Lung microvascular endothelial cell (primary cell): ENCODE data around the gene SH3BGRL3. TPM values are rescaled to one million over a fixed set of nuclear protein-coding genes. Genes with fewer than 3 reads are reported as not detected.

Experiments used
- DNase-seq, 2 donors: peaks; one replicate each; pipeline versions ENCODE4 v3.0.0 to v3.0.0-alpha.2; 2010; ENCODE audit warnings: low read depth in 2 of 2
- total RNA-seq: library from RNA; depleted of rRNA; stranded (reverse); fragments of >200 nt; gene quantifications from 2 replicates; pipeline ENCODE4 v1.2.1, GENCODE V29; 2014

SH3BGRL3 gene
- total RNA-seq, 1 donor from 2014 or later = 16.5 TPM

- no peak for DNase-seq
These were observed 2.2 kb upstream of the SH3BGRL3 start for GRCh38 chr1:26277719-26278118.

GRCh38 chr1:26278303-26278702, 1.6 kb upstream of the SH3BGRL3 start:
- DNase-seq = no peak

GRCh38 chr1:26278724-26279455, 996 bp upstream of the SH3BGRL3 start:
- peak; percentile 59 to 63 for DNase-seq

GRCh38 chr1:26280333-26281042, 602 bp downstream of the SH3BGRL3 start:
- peak in 1 of 2 donors; percentile 25 for DNase-seq

GRCh38 chr1:26281091-26281958, 1.4 kb downstream of the SH3BGRL3 start:
- no peak for DNase-seq

GRCh38 chr1:26281971-26282370, 2.1 kb downstream of the SH3BGRL3 start:
- peak in 1 of 2 donors; percentile 20 for DNase-seq

- no peak for DNase-seq
These were observed 2.6 kb downstream of the SH3BGRL3 start for GRCh38 chr1:26282401-26282918.

- DNase-seq = no peak
These were observed 3.5 kb downstream of the SH3BGRL3 start for GRCh38 chr1:26283279-26283853.

- no peak for DNase-seq
These were observed 4.1 kb downstream of the SH3BGRL3 start for GRCh38 chr1:26283871-26284596.

- DNase-seq = peak; percentile 71 to 91
These were observed 4.9 kb downstream of the SH3BGRL3 start for GRCh38 chr1:26284597-26285347.

- DNase-seq = peak; percentile 29 to 54
These were observed 5.6 kb downstream of the SH3BGRL3 start for GRCh38 chr1:26285366-26286063.

- DNase-seq = no peak
These were observed 6.2 kb downstream of the SH3BGRL3 start for GRCh38 chr1:26286064-26286416.

GRCh38 chr1:26287033-26287711, 7.3 kb downstream of the SH3BGRL3 start:
- no peak for DNase-seq

- DNase-seq = no peak
These were observed 7.9 kb downstream of the SH3BGRL3 start for GRCh38 chr1:26287811-26288210.

GRCh38 chr1:26288311-26288941, 8.5 kb downstream of the SH3BGRL3 start:
- DNase-seq = no peak

GRCh38 chr1:26289158-26290059, 9.5 kb downstream of the SH3BGRL3 start:
- no peak for DNase-seq

- DNase-seq = no peak
These were observed 10.4 kb downstream of the SH3BGRL3 start for GRCh38 chr1:26290122-26290881.
